Measurements from ENCODE around the gene SMAD6. TPM values are rescaled to one million over a fixed set of nuclear protein-coding genes. Genes with fewer than 3 reads are reported as not detected.

Gene SMAD6
- total RNA-seq, 1 experiment from 2014 or later: 19.9 TPM

DNA sequence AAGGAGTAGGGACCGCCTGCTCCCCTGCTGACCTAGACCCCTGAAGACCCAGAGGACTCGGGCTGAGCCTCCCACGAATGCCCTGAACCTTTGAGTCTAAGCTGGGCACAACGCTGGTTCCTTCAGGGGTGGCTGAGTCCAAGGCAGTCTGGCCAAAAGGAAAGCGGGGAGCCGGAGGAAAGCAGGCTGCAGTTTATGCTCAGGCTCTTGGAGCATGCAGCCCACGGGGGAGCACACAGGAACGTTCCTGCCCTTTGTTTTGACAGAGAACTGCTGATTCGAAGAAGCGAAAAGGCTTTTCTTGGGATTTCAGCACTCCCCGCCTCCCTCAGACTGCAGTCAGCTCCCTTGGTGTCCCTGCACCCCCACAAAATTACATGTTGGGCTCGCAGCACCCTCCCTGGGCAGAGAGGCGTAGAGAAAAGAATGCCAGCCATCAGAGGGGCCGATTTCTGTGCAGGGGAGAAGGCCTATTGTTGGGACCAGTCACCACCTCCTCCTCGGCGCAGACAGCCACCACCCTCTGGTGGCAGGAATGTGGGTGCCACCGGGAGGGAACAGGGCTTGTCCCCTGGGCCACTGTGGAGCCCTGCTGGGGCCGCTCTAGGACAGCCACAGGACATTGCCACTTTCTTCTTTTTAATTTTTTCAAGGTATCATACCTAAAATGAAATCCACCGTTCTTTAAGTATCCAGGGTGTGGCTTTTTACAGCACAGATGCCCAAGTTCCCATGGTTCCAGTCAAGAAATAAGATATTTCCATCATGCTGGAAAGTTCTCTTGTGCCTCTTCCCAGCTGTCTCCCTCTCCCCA, 72.2 kb downstream of the SMAD6 start:
- H3F3A ChIP-seq (ENCODE audit: low read length, unreplicated experiment): no peaks in the 10 kb centered on the region
- ATAC-seq (peak; percentile 87), DNase-seq (peak; percentile 88)
- no peak overlapping the region for H3K4me3 ChIP-seq (ENCODE audit: low read length)
- H3K4me2 ChIP-seq (ENCODE audit: low read length): 0 out of 2 replicates have a peak overlapping the region, but pooled peaks have one; percentile 8
- peaks cover 34% of the 10 kb centered on the region for H3K4me1 ChIP-seq (ENCODE audit: insufficient read depth, low read length)
- no peak overlapping the region for H3K27ac ChIP-seq (ENCODE audit: low read length)
- TF ChIP-seq EZH2 (IDR thresholded peaks at IDR 0.05; ENCODE audit: low read length, unreplicated experiment): no peak
- TF ChIP-seq, protein P1, sequence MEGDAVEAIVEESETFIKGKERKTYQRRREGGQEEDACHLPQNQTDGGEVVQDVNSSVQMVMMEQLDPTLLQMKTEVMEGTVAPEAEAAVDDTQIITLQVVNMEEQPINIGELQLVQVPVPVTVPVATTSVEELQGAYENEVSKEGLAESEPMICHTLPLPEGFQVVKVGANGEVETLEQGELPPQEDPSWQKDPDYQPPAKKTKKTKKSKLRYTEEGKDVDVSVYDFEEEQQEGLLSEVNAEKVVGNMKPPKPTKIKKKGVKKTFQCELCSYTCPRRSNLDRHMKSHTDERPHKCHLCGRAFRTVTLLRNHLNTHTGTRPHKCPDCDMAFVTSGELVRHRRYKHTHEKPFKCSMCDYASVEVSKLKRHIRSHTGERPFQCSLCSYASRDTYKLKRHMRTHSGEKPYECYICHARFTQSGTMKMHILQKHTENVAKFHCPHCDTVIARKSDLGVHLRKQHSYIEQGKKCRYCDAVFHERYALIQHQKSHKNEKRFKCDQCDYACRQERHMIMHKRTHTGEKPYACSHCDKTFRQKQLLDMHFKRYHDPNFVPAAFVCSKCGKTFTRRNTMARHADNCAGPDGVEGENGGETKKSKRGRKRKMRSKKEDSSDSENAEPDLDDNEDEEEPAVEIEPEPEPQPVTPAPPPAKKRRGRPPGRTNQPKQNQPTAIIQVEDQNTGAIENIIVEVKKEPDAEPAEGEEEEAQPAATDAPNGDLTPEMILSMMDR (conservative IDR thresholded peaks at IDR 0.05; ENCODE audit: low read depth, low read length): peak; percentile 94
- TF ChIP-seq EZH2phosphoT487 (IDR thresholded peaks at IDR 0.05; ENCODE audit: borderline replicate concordance, low read length): no peak
- no peaks in the 10 kb centered on the region for H3K9me2 ChIP-seq (replicated peaks; ENCODE audit: low read length)
- H3K27me3 ChIP-seq (ENCODE audit: low read length): no peaks in the 10 kb centered on the region
- no peak overlapping the region for H3K9ac ChIP-seq (ENCODE audit: low read length)
- H3K79me2 ChIP-seq (ENCODE audit: low read length): peaks cover 22% of the 10 kb centered on the region; the same call in 1 of the 2 replicates
- ChIA-PET CTCF (no interaction called here), POLR2A (ENCODE audit: unreplicated experiment) (no interaction called here)
- intact Hi-C loops (cut with micrococcal nuclease): loop anchor here (2.0 to 5.0 kb wide), 5 partner anchors 29 to 155 kb away; partner anchors contain the start of gene SMAD6
- H3K36me3 ChIP-seq (ENCODE audit: low read depth, low read length): no peaks in the 10 kb centered on the region
- no peak overlapping the region for H2AFZ ChIP-seq (ENCODE audit: low read length)
- H3K9me3 ChIP-seq (ENCODE audit: low read length): no peaks in the 10 kb centered on the region
- BruUV-seq (replicated peaks): no TSS peak
- no peaks in the 10 kb centered on the region for H4K20me1 ChIP-seq (ENCODE audit: low read length)

DNA sequence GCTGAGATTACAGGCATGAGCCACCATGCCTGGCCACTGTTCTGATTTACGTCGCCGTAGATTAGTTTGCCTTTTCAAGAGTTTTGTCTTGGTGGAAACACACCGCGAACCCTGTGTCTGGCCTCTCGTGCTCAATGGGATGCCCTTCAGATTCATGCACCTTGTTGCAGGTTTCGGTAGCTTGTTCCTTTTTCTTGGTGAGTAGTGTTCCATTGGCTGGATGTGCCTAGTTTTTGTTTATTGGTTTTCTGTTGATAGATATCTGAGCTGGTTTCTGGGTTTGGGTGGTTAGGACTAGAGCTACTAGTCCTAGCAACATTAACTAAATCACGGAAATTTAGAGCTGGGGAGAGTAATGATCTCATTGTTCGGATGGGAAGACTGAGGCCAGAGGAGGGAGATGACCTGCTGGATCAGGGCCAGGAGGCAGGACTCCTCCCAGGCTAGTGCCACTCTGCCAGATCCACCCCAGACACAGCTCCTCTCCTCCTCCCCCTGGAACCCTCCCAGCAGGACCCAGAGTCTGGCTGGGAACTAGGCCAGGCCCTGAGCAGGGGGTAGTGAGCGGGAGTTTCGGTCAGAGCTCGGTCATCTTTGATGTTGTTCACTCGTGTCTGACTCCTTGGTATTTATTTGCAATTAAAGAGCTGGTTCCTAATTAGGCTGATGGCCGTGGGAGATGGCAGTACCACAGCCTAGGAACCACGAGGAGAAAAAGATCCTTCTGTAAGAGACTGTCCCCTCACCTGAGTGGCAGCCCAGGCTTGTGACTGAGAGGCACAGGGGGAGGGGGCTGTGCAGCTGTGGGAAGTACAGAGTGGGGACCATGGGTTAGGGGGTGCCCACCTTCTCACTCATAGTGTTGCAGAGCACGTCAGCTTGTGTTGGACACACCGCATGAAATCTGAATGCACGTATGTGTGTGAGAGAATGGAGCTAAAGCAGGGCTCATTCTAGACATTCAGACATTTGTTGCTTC, 73.4 kb downstream of the SMAD6 start:
- Histone ChIP-seq H3K27ac (ENCODE audit: low read length) (no peak overlapping the region), H3K4me1 (ENCODE audit: insufficient read depth, low read length) (peaks cover 39% of the 10 kb centered on the region), H4K20me1 (ENCODE audit: low read length) (no peaks in the 10 kb centered on the region), H3K36me3 (ENCODE audit: low read depth, low read length) (no peaks in the 10 kb centered on the region), H3K4me2 (ENCODE audit: low read length) (no peak overlapping the region), H3K9me2 (replicated peaks; ENCODE audit: low read length) (no peaks in the 10 kb centered on the region), H3K27me3 (ENCODE audit: low read length) (no peaks in the 10 kb centered on the region), H3K79me2 (ENCODE audit: low read length) (peaks cover 18% of the 10 kb centered on the region; the same call in 1 of the 2 replicates), H2AFZ (ENCODE audit: low read length) (no peak overlapping the region), H3F3A (ENCODE audit: low read length, unreplicated experiment) (no peaks in the 10 kb centered on the region), H3K4me3 (ENCODE audit: low read length) (no peak overlapping the region), H3K9ac (ENCODE audit: low read length) (no peak overlapping the region), H3K9me3 (ENCODE audit: low read length) (no peaks in the 10 kb centered on the region)
- DNase-seq (no peak), ATAC-seq (no peak)
- ChIA-PET POLR2A (ENCODE audit: unreplicated experiment) (no interaction called here), CTCF (no interaction called here)
- BruUV-seq (replicated peaks): no TSS peak
- intact Hi-C loops (cut with micrococcal nuclease): loop anchor here (2.0 kb wide), 3 partner anchors 27 to 157 kb away; partner anchors contain the start of gene SMAD6
- no peak for TF ChIP-seq EZH2phosphoT487 (IDR thresholded peaks at IDR 0.05; ENCODE audit: borderline replicate concordance, low read length)
- no peak for TF ChIP-seq EZH2 (IDR thresholded peaks at IDR 0.05; ENCODE audit: low read length, unreplicated experiment)
- TF ChIP-seq, protein P1 (conservative IDR thresholded peaks at IDR 0.05; ENCODE audit: low read depth, low read length): no peak
